Glomerular visceral epithelial cell (primary cell): ENCODE results near the gene MAP2K3.

Experiments
- DNase-seq: peaks from one replicate; pipeline ENCODE4 v3.0.0-alpha.2; 2016; ENCODE audit errors: extremely low spot score

The MAP2K3 gene

GRCh38 chr17:21284319-21285163, at the start of gene MAP2K3:
Gene MAP2K3 (plus strand): TSS chr17:21284711. CDS start chr17:21284921, 210 bp downstream.
- DNase-seq, result peak; percentile 99

- no peak for DNase-seq
Observed at GRCh38 chr17:21235921-21236320, 48.6 kb upstream of the MAP2K3 start.

GRCh38 chr17:21239680-21240368, 44.7 kb upstream of the MAP2K3 start:
- DNase-seq, result peak; percentile 21

GRCh38 chr17:21240369-21241055, 44.0 kb upstream of the MAP2K3 start:
- DNase-seq, result peak; percentile 35

- DNase-seq, result no peak
Observed at GRCh38 chr17:21241564-21241963, 42.9 kb upstream of the MAP2K3 start.

- DNase-seq, result peak; percentile 15
Observed at GRCh38 chr17:21242026-21242697, 42.3 kb upstream of the MAP2K3 start.

- DNase-seq, result no peak
Observed at GRCh38 chr17:21242780-21243515, 41.6 kb upstream of the MAP2K3 start.

GRCh38 chr17:21243516-21244303, 40.8 kb upstream of the MAP2K3 start:
- no peak for DNase-seq

- no peak for DNase-seq
Observed at GRCh38 chr17:21245639-21246084, 38.8 kb upstream of the MAP2K3 start.

GRCh38 chr17:21246698-21247097, 37.8 kb upstream of the MAP2K3 start:
- DNase-seq, result no peak

- no peak for DNase-seq
Observed at GRCh38 chr17:21247552-21248258, 36.8 kb upstream of the MAP2K3 start.

- DNase-seq, result no peak
Observed at GRCh38 chr17:21248500-21248899, 36.0 kb upstream of the MAP2K3 start.

- DNase-seq, result no peak
Observed at GRCh38 chr17:21249086-21249795, 35.3 kb upstream of the MAP2K3 start.

GRCh38 chr17:21249920-21250703, 34.4 kb upstream of the MAP2K3 start:
- no peak for DNase-seq

- DNase-seq, result peak; percentile 30
Observed at GRCh38 chr17:21250854-21251253, 33.7 kb upstream of the MAP2K3 start.

GRCh38 chr17:21251337-21252010, 33.0 kb upstream of the MAP2K3 start:
- no peak for DNase-seq

- DNase-seq, result no peak
Observed at GRCh38 chr17:21252289-21252795, 32.2 kb upstream of the MAP2K3 start.
